Stimulated activated CD4-positive, alpha-beta T cell treated with anti-CD3 and anti-CD28 coated beads, Interleukin-2, amount 100 ng/mL, for 48 hours (primary cell): ENCODE data around the gene STIM2.
"Not testable (repeated sequence)": the region's sequence is repeated elsewhere in the genome, so short reads cannot be mapped to it uniquely, and the experiment has no call there.

Experiments used
- DNase-seq, 2 donors: peaks; one replicate each; pipeline ENCODE4 v3.0.0-alpha.2; 2020

STIM2 gene

GRCh38 chr4:26958925-26959653 is 98.4 kb downstream of the STIM2 start:
- no peak for DNase-seq

- DNase-seq, result no peak
Measured at GRCh38 chr4:26959654-26960047, 99.0 kb downstream of the STIM2 start.

GRCh38 chr4:26962720-26963119 is 102.1 kb downstream of the STIM2 start:
- DNase-seq, result no peak

GRCh38 chr4:26964512-26964911 is 103.9 kb downstream of the STIM2 start:
- no peak for DNase-seq

GRCh38 chr4:26964994-26965393 is 104.4 kb downstream of the STIM2 start:
- no peak for DNase-seq

GRCh38 chr4:26975464-26976181 is 115.0 kb downstream of the STIM2 start:
- not testable (repeated sequence) for DNase-seq

GRCh38 chr4:26978387-26979053 is 117.9 kb downstream of the STIM2 start:
- DNase-seq, result no peak

- no peak for DNase-seq
Measured at GRCh38 chr4:26984896-26985295, 124.3 kb downstream of the STIM2 start.

- no peak for DNase-seq
Measured at GRCh38 chr4:26985873-26986272, 125.2 kb downstream of the STIM2 start.

GRCh38 chr4:26987191-26987590 is 126.5 kb downstream of the STIM2 start:
- DNase-seq, result no peak

- DNase-seq, result no peak
Measured at GRCh38 chr4:26991057-26991456, 130.4 kb downstream of the STIM2 start.

- DNase-seq, result peak in 1 of 2 donors; percentile 23
Measured at GRCh38 chr4:26992657-26993361, 132.2 kb downstream of the STIM2 start.

GRCh38 chr4:26993539-26993938 is 132.9 kb downstream of the STIM2 start:
- no peak for DNase-seq

GRCh38 chr4:26993967-26994366 is 133.3 kb downstream of the STIM2 start:
- no peak for DNase-seq

- DNase-seq, result no peak
Measured at GRCh38 chr4:26995316-26995715, 134.7 kb downstream of the STIM2 start.

GRCh38 chr4:26996745-26997144 is 136.1 kb downstream of the STIM2 start:
- DNase-seq, result no peak

GRCh38 chr4:26999689-27000088 is 139.0 kb downstream of the STIM2 start:
- no peak for DNase-seq

GRCh38 chr4:27000122-27000521 is 139.5 kb downstream of the STIM2 start:
- no peak for DNase-seq

GRCh38 chr4:27000820-27001219 is 140.2 kb downstream of the STIM2 start:
- DNase-seq, result no peak

- DNase-seq, result no peak
Measured at GRCh38 chr4:27001398-27002164, 140.9 kb downstream of the STIM2 start.

GRCh38 chr4:27003642-27004113 is 143.0 kb downstream of the STIM2 start:
- DNase-seq, result no peak

- DNase-seq, result no peak
Measured at GRCh38 chr4:27005501-27005900, 144.9 kb downstream of the STIM2 start.
